Stimulated activated memory B cell treated with anti-CD40 and anti-IgM and Interleukin-4, amounts not matched to agents 10 μg/mL and 1 μg/mL and 100 μg/mL, for 72 hours (primary cell): Measurements from ENCODE around the gene SPRED2.

Experiments used
- ATAC-seq: fragments of 150-1000 bp; cut with Tn5 transposase; 2 replicates; pipeline ENCODE4 v1.10.0; 2021
- H3K27ac Mint-ChIP-seq: one replicate; pipeline ENCODE4 v1.8.0; 2022; ENCODE audit warnings: mild to moderate bottlenecking, mixed read lengths
- H3K27me3 Mint-ChIP-seq: one replicate; pipeline ENCODE4 v1.8.0; 2022; ENCODE audit warnings: mixed read lengths
- H3K36me3 Mint-ChIP-seq: one replicate; pipeline ENCODE4 v1.8.0; 2022; ENCODE audit warnings: mixed read lengths
- H3K4me1 Mint-ChIP-seq: one replicate; pipeline ENCODE4 v1.8.0; 2022; ENCODE audit warnings: mixed read lengths
- H3K4me3 Mint-ChIP-seq: one replicate; pipeline ENCODE4 v1.8.0; 2022; ENCODE audit warnings: mild to moderate bottlenecking, moderate library complexity, mixed read lengths
- H3K9me3 Mint-ChIP-seq: one replicate; pipeline ENCODE4 v1.8.0; 2022; ENCODE audit warnings: mixed read lengths

SPRED2 gene

GRCh38 chr2:65374999-65375398, 57.4 kb downstream of the SPRED2 start:
- Mint-ChIP-seq H3K4me3 (no peak overlapping the region), H3K9me3 (no peaks in the 10 kb centered on the region)

GRCh38 chr2:65374575-65374974, 57.8 kb downstream of the SPRED2 start:
- peaks cover 21% of the 10 kb centered on the region for H3K4me1 Mint-ChIP-seq

More at GRCh38 chr2:65374999-65375398, 57.4 kb downstream of the SPRED2 start:
- Mint-ChIP-seq H3K4me1 (peaks cover 25% of the 10 kb centered on the region), H3K27ac (no peak overlapping the region), H3K36me3 (no peaks in the 10 kb centered on the region), H3K27me3 (peaks cover 51% of the 10 kb centered on the region)
- ATAC-seq: no peak

GRCh38 chr2:65373365-65373918, 59.0 kb downstream of the SPRED2 start:
- Mint-ChIP-seq H3K4me1 (peaks cover 17% of the 10 kb centered on the region), H3K9me3 (no peaks in the 10 kb centered on the region), H3K27me3 (peaks cover 57% of the 10 kb centered on the region), H3K36me3 (no peaks in the 10 kb centered on the region), H3K4me3 (no peak overlapping the region), H3K27ac (no peak overlapping the region)
- ATAC-seq: no peak

More at GRCh38 chr2:65374575-65374974, 57.8 kb downstream of the SPRED2 start:
- Mint-ChIP-seq H3K36me3 (no peaks in the 10 kb centered on the region), H3K27me3 (peaks cover 53% of the 10 kb centered on the region), H3K27ac (no peak overlapping the region), H3K4me3 (no peak overlapping the region), H3K9me3 (no peaks in the 10 kb centered on the region)
- no peak for ATAC-seq

- no peak overlapping the region for H3K27ac Mint-ChIP-seq
- no peaks in the 10 kb centered on the region for H3K9me3 Mint-ChIP-seq
- H3K4me1 Mint-ChIP-seq: peaks cover 13% of the 10 kb centered on the region
- peaks cover 51% of the 10 kb centered on the region for H3K27me3 Mint-ChIP-seq
- no peak for ATAC-seq
- no peaks in the 10 kb centered on the region for H3K36me3 Mint-ChIP-seq
- H3K4me3 Mint-ChIP-seq: no peak overlapping the region
Observed at GRCh38 chr2:65372619-65373018, 59.8 kb downstream of the SPRED2 start.

- Mint-ChIP-seq H3K27ac (no peak overlapping the region), H3K4me3 (no peak overlapping the region), H3K4me1 (peaks cover 15% of the 10 kb centered on the region)
Observed at GRCh38 chr2:65371074-65371434, 61.3 kb downstream of the SPRED2 start.

GRCh38 chr2:65370387-65371073, 61.9 kb downstream of the SPRED2 start:
- no peak overlapping the region for H3K4me3 Mint-ChIP-seq
- peaks cover 45% of the 10 kb centered on the region for H3K27me3 Mint-ChIP-seq
- peak; percentile 73 for ATAC-seq

More at GRCh38 chr2:65371074-65371434, 61.3 kb downstream of the SPRED2 start:
- ATAC-seq: no peak
- H3K27me3 Mint-ChIP-seq: peaks cover 45% of the 10 kb centered on the region
- H3K9me3 Mint-ChIP-seq: no peaks in the 10 kb centered on the region
- no peaks in the 10 kb centered on the region for H3K36me3 Mint-ChIP-seq

GRCh38 chr2:65369980-65370379, 62.4 kb downstream of the SPRED2 start:
- no peak for ATAC-seq
- no peak overlapping the region for H3K27ac Mint-ChIP-seq
- H3K36me3 Mint-ChIP-seq: no peaks in the 10 kb centered on the region
- no peaks in the 10 kb centered on the region for H3K9me3 Mint-ChIP-seq
- H3K4me1 Mint-ChIP-seq: peaks cover 18% of the 10 kb centered on the region
- peaks cover 45% of the 10 kb centered on the region for H3K27me3 Mint-ChIP-seq
- no peak overlapping the region for H3K4me3 Mint-ChIP-seq

More at GRCh38 chr2:65370387-65371073, 61.9 kb downstream of the SPRED2 start:
- Mint-ChIP-seq H3K9me3 (no peaks in the 10 kb centered on the region), H3K36me3 (no peaks in the 10 kb centered on the region), H3K4me1 (peaks cover 18% of the 10 kb centered on the region), H3K27ac (no peak overlapping the region)

GRCh38 chr2:65369574-65369973, 62.8 kb downstream of the SPRED2 start:
- Mint-ChIP-seq H3K4me1 (peaks cover 18% of the 10 kb centered on the region), H3K4me3 (no peak overlapping the region), H3K36me3 (no peaks in the 10 kb centered on the region), H3K9me3 (no peaks in the 10 kb centered on the region), H3K27me3 (peaks cover 45% of the 10 kb centered on the region), H3K27ac (no peak overlapping the region)
- no peak for ATAC-seq

- H3K27ac Mint-ChIP-seq: no peak overlapping the region
- no peak for ATAC-seq
- H3K36me3 Mint-ChIP-seq: no peaks in the 10 kb centered on the region
- H3K9me3 Mint-ChIP-seq: no peaks in the 10 kb centered on the region
- H3K4me1 Mint-ChIP-seq: peaks cover 18% of the 10 kb centered on the region
- H3K27me3 Mint-ChIP-seq: peaks cover 48% of the 10 kb centered on the region
- H3K4me3 Mint-ChIP-seq: no peak overlapping the region
Observed at GRCh38 chr2:65368468-65368867, 63.9 kb downstream of the SPRED2 start.

- peaks cover 18% of the 10 kb centered on the region for H3K4me1 Mint-ChIP-seq
- H3K27me3 Mint-ChIP-seq: peaks cover 45% of the 10 kb centered on the region
- no peak overlapping the region for H3K27ac Mint-ChIP-seq
- no peak overlapping the region for H3K4me3 Mint-ChIP-seq
- no peaks in the 10 kb centered on the region for H3K9me3 Mint-ChIP-seq
- H3K36me3 Mint-ChIP-seq: no peaks in the 10 kb centered on the region
- no peak for ATAC-seq
Observed at GRCh38 chr2:65367524-65367923, 64.9 kb downstream of the SPRED2 start.

- Mint-ChIP-seq H3K4me3 (no peak overlapping the region), H3K4me1 (peaks cover 18% of the 10 kb centered on the region), H3K36me3 (no peaks in the 10 kb centered on the region), H3K27ac (no peak overlapping the region), H3K27me3 (peaks cover 50% of the 10 kb centered on the region), H3K9me3 (no peaks in the 10 kb centered on the region)
- ATAC-seq: peak; percentile 60
Observed at GRCh38 chr2:65366595-65367125, 65.7 kb downstream of the SPRED2 start.

- Mint-ChIP-seq H3K36me3 (no peaks in the 10 kb centered on the region), H3K9me3 (no peaks in the 10 kb centered on the region), H3K27ac (no peak overlapping the region), H3K4me1 (peaks cover 9% of the 10 kb centered on the region), H3K4me3 (no peak overlapping the region), H3K27me3 (peaks cover 49% of the 10 kb centered on the region)
- ATAC-seq: no peak
Observed at GRCh38 chr2:65364986-65365733, 67.2 kb downstream of the SPRED2 start.

GRCh38 chr2:65363879-65364666, 68.3 kb downstream of the SPRED2 start:
- H3K27me3 Mint-ChIP-seq: peaks cover 42% of the 10 kb centered on the region
- H3K9me3 Mint-ChIP-seq: no peaks in the 10 kb centered on the region
- H3K36me3 Mint-ChIP-seq: no peaks in the 10 kb centered on the region
- peaks cover 8% of the 10 kb centered on the region for H3K4me1 Mint-ChIP-seq
- H3K27ac Mint-ChIP-seq: no peak overlapping the region
- ATAC-seq: no peak
- H3K4me3 Mint-ChIP-seq: no peak overlapping the region

GRCh38 chr2:65361623-65362022, 70.8 kb downstream of the SPRED2 start:
- H3K4me3 Mint-ChIP-seq: no peak overlapping the region
- no peaks in the 10 kb centered on the region for H3K9me3 Mint-ChIP-seq
- ATAC-seq: no peak
- H3K4me1 Mint-ChIP-seq: peaks cover 22% of the 10 kb centered on the region
- H3K27me3 Mint-ChIP-seq: peaks cover 45% of the 10 kb centered on the region
- H3K27ac Mint-ChIP-seq: no peak overlapping the region
- no peaks in the 10 kb centered on the region for H3K36me3 Mint-ChIP-seq

- Mint-ChIP-seq H3K4me3 (no peak overlapping the region), H3K36me3 (no peaks in the 10 kb centered on the region), H3K4me1 (peaks cover 14% of the 10 kb centered on the region), H3K9me3 (no peaks in the 10 kb centered on the region), H3K27me3 (peaks cover 56% of the 10 kb centered on the region), H3K27ac (no peak overlapping the region)
- ATAC-seq: no peak
Observed at GRCh38 chr2:65360441-65360840, 72.0 kb downstream of the SPRED2 start.
